Tracheal epithelial cell (primary cell): Measurements from ENCODE around the gene NAPEPLD. TPM values are rescaled to one million over a fixed set of nuclear protein-coding genes. Genes with fewer than 3 reads are reported as not detected.

Source experiments
- total RNA-seq: library from RNA; depleted of rRNA; stranded (reverse); fragments of >200 nt; gene quantifications from 2 replicates; pipeline ENCODE4 v1.2.1, GENCODE V29; 2014

The NAPEPLD gene
- total RNA-seq = 4.0 and 5.8 TPM in 2 replicates

DNA sequence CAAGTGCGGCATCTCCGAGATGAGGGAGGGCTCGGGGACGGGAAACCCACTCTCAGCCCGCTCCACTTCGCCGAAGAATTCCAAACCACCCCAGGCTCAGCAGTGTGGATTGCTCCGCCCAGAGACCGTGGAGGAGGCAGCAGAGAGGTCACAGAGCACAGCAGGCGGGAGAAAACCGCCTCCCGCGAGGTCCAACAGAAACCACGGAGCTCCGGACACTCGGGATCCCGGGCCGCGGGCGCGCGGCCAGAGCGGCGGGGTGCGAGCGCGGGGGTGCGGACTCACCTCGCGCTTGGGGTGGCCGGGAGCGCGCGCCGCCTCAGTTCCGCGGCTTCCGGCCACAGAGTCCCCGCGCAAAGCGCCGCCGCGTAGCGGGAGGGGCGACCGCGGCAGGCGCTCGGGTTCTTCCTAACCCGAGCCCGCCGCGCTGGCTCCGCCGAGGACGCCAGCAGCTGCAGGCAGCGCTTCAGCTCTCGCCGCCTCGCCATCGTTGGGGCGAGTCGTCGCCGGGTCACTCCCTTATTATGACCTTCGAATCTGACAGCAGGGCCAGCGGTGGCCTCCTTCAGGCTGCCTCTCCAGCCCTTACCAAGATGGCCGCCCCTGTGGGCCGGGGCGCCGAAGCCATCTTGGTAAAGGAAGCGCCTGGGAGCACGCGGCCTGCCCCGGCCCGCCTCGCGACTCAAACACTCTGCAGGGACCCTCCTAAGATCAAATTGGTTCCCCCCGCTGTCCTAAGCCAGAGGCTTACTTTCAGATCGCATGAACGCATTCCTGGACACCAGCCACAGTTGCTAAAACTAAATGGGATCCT lies at the start of gene NAPEPLD:
TSS of gene NAPEPLD (minus strand) at position 106 of the 814 bp plus-strand sequence. CDS start 20,323 bp downstream, outside the sequence.

DNA sequence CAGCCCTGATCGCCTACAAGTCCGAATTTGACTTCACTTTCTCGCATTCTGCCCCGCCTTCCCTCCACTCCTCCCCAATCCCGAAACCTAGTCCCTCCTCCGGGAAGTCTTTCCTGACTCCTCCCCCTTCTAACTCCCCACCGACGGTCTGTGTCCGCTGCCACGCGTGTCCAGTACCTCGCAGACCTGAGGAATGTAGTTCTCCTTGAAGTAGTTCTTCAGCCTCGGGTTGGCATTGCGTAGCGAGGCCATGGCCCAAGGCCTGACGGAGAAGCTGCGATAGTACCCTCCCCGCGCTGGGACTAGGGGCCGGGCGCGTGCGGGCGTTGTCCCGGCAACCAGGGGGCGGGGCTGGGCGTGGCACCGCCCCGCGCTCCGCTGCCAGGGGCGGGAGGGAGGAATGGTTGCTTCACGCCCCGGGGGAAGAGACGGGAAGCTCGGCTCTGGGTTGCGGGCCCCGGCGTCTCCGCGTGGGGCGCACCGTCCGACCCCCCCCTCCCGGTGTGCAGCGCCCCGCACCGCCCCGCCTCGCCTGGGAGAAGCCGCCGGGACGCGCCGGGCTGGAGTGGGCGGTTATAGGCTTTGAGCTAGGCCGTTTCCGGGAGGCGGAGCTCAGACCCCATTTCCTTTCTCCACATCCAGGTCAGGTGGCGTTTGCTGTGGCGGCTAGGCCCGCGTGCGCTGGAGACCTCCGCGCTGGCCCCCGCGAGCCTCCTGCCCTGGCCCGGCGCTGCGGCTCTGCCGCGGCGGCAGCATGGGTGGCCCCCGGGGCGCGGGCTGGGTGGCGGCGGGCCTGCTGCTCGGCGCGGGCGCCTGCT lies 74.2 kb downstream of the NAPEPLD start, which contains the start of the genes ARMC10 and FBXL13:
TSS of gene ARMC10 (plus strand) at position 622 of the 818 bp plus-strand sequence. CDS start at position 755, 133 bp downstream.
TSS of gene FBXL13 (minus strand) at position 278 of the 818 bp plus-strand sequence.

Other genes starting within 250 kb of the NAPEPLD start
- gene LRRC17, start 236.1 kb downstream of the NAPEPLD start, total RNA-seq = 0.72 and 1.9 TPM in 2 replicates
- gene FBXL13, start 74.3 kb downstream of the NAPEPLD start, total RNA-seq = 0.21 and 0.72 TPM in 2 replicates
- 59.3 and 66.7 TPM in 2 replicates for gene ARMC10, start 74.0 kb downstream of the NAPEPLD start, total RNA-seq
- gene PMPCB, start 148.3 kb upstream of the NAPEPLD start, total RNA-seq = 42.9 and 48.8 TPM in 2 replicates
- gene DNAJC2, start 195.7 kb upstream of the NAPEPLD start, total RNA-seq = 13.9 and 16.6 TPM in 2 replicates
- gene PSMC2, start 198.5 kb upstream of the NAPEPLD start, total RNA-seq = 116 and 182 TPM in 2 replicates